NCI-H128 (cell line): ENCODE data around the gene AHDC1.

ENCODE experiments used
- DNase-seq: peaks from one replicate; lab custom pipeline; 2025; ENCODE audit not compliant: unreplicated experiment; lab: John Stamatoyannopoulos, UW

The AHDC1 gene

GRCh38 chr1:27566462-27567145 lies 37.3 kb downstream of the AHDC1 start:
- no peak for DNase-seq

GRCh38 chr1:27564710-27565649 lies 39.0 kb downstream of the AHDC1 start:
- DNase-seq, result no peak

- no peak for DNase-seq
These were observed 40.1 kb downstream of the AHDC1 start for GRCh38 chr1:27563591-27564471.

- DNase-seq, result no peak
These were observed 40.7 kb downstream of the AHDC1 start for GRCh38 chr1:27563341-27563590.

- no peak for DNase-seq
These were observed 41.2 kb downstream of the AHDC1 start for GRCh38 chr1:27562534-27563340.

GRCh38 chr1:27562021-27562420 lies 41.9 kb downstream of the AHDC1 start:
- no peak for DNase-seq

GRCh38 chr1:27561124-27561899 lies 42.6 kb downstream of the AHDC1 start:
- DNase-seq, result no peak

- DNase-seq, result no peak
These were observed 43.4 kb downstream of the AHDC1 start for GRCh38 chr1:27560268-27561123.

- DNase-seq, result no peak
These were observed 44.4 kb downstream of the AHDC1 start for GRCh38 chr1:27559466-27560030.

- DNase-seq, result no peak
These were observed 46.2 kb downstream of the AHDC1 start for GRCh38 chr1:27557596-27558340.

GRCh38 chr1:27556781-27557595 lies 47.0 kb downstream of the AHDC1 start:
- DNase-seq, result peak; percentile 22

GRCh38 chr1:27556435-27556780 lies 47.5 kb downstream of the AHDC1 start:
- no peak for DNase-seq

GRCh38 chr1:27555700-27556424 lies 48.1 kb downstream of the AHDC1 start:
- DNase-seq, result no peak

GRCh38 chr1:27554759-27555699 lies 48.9 kb downstream of the AHDC1 start:
- no peak for DNase-seq

GRCh38 chr1:27554293-27554692 lies 49.7 kb downstream of the AHDC1 start:
- DNase-seq, result no peak
